ENCODE measurements around the gene CLDN24.

Gene CLDN24

DNA sequence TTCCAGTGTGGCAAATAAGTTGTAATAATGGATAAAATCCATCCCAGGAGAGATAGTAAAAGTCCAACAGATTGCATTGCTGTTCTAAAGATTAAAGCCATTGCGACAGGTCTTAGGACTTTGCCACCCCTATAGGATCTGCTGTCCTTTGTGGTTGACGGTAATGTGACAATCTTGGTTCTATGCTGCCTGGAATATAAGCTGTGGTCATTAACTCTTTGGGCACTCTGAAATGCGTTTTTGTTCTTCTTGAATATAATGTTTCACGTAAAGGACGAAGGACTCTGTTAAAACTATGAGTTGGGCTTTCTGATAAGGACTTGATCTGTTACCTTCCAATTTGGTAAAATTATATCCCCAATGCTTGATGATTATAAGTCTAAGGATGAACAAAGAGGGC is at the start of gene CLDN24:
Gene CLDN24 (minus strand): TSS at position 101 of the 400 bp plus-strand sequence. CDS start 0 bp downstream, at position 101.
- DNase-seq (ENCODE audit: low read depth, low spot score): no peak

DNA sequence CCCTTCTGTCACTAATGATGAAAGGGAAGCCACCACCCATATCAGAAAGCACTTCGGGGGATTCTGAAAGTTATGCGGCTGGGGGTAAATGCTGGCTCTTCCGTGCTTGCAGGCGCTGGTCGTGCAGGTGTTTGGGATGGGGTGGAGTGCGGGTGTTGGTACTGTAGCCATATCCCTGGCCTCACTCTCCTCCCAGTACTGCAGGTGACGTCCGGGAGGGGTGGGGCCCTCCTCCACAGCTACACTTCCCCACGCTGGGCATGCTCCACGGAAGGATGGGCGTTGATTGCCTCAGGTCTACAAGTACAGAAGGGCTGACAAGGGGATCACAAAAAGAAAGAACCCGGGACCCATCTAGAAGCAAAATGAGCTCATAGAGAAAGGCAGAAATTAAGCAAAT is 48.6 kb upstream of the CLDN24 start:
- DNase-seq (ENCODE audit: low read depth, low spot score): no peak

DNA sequence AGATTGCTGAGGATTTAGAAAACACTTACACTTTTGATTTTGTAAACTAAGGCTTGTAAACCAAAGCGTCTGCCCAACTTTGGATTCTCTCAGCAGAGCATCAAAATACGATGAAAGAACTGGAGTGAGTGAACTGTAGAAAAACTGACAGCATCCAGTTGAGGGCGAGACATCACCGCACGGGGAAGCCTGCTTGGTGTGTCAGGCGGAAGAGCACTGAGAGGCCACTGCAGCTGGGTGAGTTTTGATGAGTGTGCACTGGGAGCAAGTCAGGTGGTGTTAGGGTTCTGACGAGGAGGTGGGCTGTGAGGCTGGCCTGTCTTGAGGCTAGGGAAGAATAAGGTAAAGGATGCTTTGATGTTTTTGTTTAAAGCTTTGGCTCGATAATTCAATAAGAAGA is 46.8 kb upstream of the CLDN24 start:
- DNase-seq (ENCODE audit: low read depth, low spot score): no peak

DNA sequence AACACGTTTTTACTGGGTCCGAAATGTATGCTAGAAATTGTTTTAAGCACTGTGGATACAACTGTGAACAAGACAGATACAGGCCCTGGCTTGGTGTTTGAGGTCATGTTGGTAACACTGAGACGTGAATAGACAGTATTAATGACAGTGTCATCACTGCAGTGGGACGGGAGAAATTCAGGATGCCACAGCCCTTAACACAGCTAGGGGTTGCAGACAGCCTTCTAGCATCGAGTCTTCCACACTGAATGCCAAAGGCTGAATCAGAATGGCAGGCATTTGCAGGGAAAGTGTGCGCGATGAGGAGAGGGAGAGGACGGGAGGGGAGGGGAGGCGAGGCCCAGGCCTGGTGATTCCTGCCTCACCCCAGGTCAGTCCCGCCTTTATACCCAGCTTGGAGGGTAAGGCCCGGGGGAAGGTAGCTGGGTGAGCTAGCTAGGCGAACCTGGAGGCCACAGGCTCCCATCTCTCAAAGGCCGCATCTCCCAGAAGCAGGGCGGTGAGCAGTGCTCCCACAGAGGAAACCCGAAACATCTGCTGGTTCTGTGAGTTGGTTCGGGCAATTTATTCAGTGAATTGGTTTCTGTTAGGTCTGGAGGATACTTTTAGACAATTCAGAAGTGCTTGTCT is 44.1 kb upstream of the CLDN24 start:
- DNase-seq (ENCODE audit: low read depth, low spot score): no peak

DNA sequence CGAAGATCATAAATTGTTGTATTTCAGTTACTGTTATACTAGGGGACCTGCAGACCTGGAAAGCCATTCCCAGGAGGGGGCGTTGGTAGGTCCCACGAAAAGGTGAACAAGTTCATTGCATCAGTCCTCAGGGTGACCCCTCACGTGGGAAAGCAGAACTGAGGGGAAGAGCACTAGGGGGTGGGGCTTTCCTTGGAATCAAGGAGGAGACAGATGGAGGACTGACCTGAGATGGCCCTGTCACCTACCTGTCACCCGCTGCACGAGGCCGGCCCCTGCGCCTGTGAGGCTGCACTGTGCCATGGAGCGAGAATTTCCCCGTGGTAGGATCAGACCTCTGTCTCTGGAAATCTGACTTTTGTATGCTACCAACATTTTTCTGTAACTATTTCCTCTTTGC is 41.8 kb upstream of the CLDN24 start:
- DNase-seq (ENCODE audit: low read depth, low spot score): no peak

DNA sequence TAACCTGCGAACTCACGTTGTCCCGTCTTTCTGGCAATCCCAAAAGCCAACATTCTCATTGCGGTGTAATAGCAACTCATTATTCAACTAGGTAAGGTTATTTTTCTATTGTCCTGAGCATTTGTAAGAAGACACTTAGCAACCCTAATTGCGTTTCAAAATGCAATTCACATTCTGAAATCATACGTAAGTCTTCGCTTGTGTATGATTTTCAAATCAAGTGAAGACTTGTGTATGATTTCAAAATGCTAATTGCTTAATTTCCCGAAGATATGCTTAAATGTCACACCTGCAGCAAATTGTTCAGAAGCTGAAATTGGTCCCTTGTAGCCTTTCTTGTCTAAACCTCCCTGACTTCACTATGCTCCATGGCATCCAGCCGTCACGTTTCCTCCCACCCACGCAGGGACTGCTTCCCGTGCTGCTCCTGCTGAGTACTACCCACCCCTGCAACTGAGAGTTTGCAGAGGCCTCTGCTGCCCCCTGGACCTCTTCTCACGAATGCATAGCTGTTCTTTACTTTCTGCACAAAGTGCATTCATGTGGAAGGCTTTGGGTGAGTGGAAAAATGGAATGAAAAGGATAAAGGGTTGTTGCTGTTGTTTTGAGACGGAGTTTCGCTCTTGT is 40.8 kb upstream of the CLDN24 start:
- DNase-seq (ENCODE audit: low read depth, low spot score): no peak

DNA sequence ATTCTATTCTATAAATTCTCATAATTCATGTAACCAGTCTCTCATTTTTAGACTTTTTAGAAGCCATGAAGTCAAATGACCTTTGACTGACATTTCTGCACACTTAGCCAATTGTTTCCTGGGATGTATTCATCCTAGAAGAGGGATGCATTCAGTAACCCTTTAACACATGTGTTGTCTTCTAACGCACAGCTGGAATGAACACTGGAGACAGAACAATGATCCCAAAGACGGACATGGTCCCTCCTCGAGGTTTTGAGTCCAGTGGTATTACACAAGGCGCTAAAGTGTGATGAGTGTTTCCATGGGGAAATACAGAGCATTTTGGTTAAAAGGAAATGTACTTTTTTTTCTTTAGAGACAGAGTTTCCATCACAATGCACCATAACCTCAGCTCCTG is 39.8 kb upstream of the CLDN24 start:
- DNase-seq (ENCODE audit: low read depth, low spot score): no peak

DNA sequence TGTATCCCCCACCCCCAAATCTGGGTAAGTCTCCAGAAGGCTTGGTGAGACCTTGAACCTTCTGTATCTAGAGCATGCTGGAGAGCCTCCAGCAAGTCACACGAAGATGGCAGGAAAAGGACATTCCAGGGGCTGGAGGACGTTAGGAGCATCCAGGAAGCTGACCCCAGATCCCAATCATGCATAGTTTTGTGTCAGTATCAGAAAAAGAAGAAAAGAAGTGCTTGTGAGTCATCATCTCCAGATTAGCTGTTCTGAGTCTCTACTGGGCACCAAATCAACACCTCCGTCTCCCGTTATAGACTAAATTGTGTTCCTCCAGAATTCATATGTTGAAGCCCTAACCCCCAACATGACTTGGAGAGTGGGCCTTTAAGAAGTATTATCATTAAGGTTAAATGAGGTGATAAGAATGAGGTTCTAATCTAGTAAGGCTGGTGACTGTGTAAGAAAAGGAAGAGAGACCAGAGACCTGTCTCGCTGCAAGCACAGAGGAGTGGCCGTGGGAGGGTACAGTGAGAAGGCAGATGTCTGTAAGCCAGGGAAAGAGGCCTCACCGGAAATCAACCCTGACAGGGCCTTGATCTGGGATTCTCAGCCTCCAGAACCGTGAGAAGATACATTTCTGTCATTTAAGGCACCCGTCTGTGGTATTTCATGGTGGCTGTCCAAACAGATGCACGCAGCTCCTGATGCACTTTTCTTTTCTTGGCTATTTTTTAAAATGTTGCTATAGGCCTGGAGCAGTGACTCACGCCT is 38.1 kb upstream of the CLDN24 start:
- DNase-seq (ENCODE audit: low read depth, low spot score): no peak

DNA sequence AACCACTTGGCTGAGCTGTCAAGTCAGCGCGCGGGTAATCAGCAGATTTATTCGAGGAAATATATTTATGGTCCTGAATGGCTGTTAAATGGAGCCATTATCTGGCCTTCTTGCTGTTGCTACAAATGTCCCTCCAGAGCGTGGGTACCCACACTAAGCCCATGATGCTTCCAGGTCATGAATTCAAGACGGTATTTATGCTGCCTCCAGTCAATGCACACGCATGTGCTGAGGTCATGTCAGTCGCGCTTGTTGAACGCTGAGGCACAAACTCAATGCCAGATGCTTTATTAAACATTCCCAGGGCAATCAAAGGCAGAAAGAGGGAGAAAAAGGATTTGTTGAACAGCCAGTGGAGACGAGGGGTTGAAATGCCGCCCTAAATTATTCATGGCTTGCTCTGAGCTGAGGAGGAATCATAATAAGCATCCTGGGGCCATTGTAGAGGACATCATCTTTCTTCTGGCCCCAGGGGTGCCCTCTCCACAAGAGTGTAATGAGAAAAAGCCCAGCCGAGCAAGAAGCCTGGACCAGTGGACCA is 36.1 kb upstream of the CLDN24 start:
- DNase-seq (ENCODE audit: low read depth, low spot score): no peak

DNA sequence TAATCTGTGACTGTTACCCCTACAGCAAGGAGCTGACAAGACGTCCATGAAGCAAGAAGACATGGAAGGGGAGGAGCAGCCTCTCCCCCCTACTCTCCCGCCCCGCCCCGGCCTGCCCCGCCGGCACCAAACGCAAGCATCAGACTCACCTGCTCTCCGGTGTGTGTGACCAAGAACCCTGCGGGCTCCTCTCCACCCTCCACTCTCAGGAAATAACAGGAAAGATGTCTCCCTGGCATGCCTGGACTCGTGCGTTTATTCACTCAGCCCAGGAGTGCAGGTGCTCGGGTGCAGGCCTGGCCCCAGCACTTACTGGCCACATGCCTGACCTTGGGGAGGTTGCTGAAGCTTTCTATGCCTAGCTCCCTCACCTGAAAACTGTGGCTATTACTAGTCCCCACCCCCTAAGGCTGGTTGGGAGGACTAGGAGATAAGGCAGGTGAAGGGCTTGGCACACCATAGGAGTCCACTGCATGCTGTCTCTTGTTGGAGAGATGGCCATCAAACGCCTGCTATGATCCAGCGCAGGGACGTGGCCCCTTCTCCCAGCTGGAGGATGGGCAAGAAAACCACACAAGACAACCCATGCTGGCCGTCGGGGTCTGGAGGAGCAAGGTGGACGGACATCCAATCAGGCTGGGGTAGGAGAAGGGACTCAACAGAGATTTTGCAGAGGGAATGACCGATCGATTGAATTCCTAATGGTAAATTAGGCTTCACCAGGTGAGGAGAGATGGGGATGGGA is 34.9 kb upstream of the CLDN24 start:
- no peak for DNase-seq (ENCODE audit: low read depth, low spot score)

DNA sequence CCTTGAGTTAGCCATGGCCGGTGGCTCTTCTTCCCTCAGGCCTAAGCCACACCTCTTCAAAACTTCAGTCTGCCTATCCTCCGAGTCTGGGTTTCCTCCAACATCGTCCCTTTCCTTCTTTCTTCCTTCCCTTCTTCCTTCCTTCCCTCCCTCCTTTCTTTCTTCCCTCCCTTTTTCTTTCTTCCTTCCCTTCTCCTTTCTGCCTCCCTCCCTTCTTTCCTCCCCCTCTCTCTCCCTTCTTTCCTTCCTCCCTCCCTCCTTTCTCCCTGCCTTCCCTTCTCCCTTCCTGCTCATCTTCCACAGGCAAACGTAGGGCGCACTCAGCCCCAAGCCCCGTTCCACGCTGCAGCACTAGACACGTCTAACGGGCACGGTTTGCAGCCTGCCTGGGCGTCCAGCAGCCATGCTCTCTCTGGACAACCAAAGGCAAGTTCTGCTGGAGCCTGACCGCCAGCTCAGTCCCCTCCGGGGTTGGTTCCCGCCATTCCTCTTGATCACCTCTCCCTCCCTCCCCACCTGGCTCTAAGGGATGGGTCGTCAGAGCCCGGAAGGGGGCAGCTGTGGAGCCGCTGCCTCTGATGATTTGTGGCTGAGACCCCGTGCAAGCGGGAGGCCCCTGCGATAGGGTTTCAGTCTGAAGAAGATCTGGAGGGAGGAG is 34.1 kb upstream of the CLDN24 start:
- no peak for DNase-seq (ENCODE audit: low read depth, low spot score)

DNA sequence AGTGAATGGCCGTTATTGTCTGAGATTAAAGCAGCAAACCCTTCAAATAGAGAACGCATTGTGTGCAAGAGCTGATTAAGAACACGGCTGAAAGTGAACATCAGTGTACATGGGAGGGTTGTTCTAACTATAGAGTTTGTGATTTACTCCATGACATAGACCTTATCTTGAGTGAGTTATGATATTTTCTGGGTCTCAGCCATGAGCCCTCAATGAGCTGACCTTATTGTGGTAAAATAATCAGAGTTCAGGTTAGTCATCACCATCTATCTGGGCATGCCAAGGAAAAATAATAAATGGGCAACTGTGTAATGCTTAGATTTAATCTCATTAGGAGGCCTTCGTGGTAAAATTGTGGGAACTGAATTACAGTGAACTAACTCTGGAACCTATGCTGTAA is 33.2 kb upstream of the CLDN24 start:
- DNase-seq (ENCODE audit: low read depth, low spot score): no peak

DNA sequence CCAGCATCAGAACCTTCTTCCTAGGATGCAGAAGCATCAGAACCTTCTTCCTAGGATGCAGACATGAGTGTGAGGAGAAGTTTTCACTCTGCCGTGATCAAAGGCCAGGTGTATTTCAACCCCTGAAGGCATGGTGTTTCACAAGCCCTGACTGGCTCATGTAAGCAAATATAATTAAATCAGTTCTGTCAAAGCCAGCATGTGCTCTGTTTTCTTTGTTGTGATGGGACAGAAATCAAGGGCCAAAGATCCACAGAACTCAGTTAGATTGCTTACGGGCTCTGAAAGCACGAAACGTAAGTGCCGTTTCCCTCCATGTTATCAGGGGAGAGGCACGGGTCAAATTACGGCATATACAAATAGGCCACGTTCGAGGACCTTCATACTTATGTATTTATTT is 32.0 kb upstream of the CLDN24 start:
- no peak for DNase-seq (ENCODE audit: low read depth, low spot score)

DNA sequence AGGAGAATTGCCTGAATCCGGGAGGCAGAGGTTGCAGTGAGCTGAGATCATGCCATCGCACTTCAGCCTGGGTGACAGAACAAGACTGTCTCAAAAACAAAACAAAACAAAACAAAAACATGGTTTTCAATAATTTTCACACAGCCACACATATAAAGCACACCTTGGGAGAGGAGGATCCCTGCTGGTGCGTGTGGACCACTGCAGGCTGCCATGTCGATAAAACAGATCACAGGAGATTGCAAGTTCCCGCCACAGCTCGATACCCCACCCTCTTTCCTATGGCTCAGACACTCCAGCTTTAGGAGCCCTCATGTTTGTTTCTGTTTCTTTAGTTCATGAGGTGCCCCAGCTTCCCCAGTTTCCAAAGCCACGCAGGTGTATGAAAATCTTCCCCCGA is 31.3 kb upstream of the CLDN24 start:
- DNase-seq (ENCODE audit: low read depth, low spot score): no peak

DNA sequence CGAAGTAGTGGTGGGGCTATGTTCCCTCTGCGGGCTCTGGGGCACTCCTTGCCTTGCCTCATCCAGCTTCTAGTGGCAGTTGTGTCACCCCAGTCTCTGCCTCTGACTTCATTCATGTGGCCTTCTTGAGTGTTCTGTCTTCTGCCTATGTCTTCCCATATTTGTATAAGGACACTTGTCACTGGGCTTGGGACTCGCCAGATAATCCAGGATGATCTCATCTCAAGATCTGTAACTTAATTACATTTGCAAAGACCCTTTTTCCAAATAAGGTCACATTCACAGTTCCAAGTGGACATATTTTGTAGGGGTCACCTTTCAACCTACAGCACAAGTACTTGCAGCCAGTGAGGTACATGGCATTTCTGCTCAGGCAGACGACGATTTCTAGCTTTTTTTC is 30.3 kb upstream of the CLDN24 start:
- DNase-seq (ENCODE audit: low read depth, low spot score): no peak

DNA sequence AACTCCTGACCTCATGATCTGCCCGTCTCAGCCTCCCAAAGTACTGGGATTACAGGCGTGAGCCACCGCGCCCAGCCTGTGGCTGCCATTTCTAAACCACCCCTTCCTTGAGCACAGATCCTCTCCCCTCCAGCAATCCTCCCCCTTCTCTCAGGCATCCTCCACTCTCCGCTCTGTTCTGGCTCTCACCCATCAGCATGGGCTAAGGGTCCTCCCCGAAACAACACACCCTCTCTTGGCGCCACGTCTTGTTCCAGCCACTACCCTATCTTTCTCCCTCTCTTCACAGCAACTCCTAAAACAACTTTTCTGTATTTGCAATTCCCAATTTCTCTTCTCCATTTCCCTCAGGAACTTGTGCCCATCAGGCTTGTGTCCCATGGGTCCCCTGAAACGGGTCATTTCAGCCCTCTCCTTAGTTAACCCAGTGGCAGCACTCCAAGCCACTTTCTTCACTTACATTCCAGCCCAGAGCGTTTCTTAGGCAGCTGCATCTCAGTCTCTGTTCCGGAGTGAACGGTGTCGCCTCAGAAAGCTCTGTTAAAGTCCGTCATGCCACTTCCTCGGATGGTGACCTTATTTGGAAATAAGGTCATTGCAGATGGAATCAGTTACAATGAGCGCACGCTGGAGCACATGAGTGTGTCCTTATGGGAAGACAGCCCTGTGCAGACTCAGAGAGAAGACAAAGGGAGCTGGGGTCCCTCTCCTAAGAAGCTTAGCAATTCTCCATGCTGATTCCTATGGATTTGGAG is 28.3 kb upstream of the CLDN24 start:
- DNase-seq (ENCODE audit: low read depth, low spot score): no peak

DNA sequence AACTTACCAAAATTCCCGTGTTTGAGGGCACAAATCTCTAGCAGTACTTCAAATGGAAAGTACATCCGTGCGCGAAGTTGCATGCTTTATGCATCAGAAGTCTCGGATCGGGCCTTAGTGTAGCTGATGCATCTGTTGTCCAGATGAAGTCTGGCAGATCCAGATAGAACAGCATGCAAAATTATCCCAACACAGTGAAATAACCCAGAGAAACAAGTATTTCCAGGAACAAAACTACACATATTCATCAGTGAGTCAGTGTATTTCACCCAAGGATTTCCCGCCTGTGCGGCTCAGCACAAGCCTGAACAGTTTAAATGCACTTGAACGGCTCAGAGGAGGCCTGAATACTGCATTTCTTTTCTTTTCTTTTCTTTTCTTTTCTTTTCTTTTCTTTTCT is 27.4 kb upstream of the CLDN24 start:
- no peak for DNase-seq (ENCODE audit: low read depth, low spot score)

DNA sequence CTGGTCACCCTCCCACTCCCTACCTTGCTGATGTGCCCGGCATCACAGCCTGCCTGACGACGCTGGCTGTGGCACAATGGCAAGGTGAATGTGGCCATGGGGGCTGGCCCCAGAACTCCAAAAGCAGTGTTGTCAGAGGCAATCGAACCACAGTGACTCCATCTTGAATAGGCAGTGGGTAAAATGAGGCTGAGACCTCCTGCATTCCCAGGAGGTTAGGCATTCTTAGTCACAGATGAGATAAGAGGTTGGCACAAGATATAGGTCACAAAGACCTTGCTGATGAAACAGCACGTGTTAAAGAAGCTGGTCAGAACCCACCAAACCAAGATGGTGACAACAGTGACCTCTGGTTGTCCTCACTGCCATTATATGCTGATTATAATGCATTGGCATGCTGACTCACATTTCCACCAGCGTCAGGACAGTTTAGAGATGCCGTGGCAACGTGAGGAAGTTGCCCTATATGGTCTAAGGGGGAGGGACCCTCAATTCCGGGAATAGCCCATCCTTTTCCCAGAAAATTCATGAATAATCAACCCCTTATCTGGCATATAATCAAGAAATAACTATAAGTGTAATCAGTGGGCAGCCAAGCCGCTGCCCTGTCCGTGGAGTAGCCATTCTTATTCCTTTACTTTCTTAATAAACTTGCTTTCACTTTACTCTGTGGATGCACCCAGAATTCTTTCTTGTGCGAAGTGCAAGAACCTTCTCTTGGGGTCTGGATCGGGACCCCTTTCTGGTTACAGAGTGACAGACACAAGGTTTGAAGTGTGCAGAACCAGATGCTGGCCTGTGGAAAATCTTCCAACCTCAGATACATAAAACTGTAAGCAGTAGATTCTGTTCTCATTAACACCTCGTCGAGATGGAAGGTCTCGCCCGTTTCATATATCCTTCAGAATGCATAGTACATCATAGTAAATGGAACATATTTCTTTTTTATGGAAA is 26.8 kb upstream of the CLDN24 start:
- no peak for DNase-seq (ENCODE audit: low read depth, low spot score)

DNA sequence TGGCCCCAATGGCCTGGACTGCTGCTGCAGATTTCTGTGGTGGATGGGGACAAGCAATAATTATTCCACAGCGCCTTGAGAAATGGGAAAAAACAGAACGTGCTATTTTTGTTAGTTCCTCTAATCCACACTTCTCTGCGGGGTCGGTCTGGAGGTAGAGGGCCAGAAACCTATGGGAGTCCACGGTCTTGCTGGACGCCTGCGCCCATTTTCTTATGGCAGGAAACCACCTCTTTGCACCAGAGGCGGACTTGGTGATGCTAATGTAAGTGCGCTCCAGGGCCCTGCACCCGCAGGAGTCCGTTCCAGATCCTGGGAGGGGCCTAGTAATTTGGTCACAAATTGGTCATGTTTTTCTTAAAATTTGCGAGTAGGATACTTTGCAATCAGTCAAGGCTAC is 25.9 kb upstream of the CLDN24 start:
- no peak for DNase-seq (ENCODE audit: low read depth, low spot score)

DNA sequence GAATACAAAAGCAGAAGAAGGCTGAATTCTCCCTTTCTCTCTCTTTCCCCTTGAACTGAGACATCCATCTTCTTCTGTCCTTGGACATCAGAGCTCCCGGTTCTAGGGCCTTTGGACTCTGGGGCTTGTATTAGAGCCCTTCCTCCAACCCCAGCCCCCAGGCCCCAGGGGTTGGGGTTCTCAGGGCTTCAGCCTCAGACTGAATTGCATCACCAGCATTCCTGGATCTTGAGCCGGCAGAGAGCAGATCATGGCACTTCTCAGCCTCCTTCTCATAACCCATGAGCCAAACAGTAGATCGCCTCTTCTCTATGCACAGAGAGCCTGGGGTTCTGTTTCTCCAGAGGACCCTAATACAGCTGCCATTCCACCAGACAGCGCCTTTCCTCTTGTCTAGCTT is 25.3 kb upstream of the CLDN24 start:
- DNase-seq (ENCODE audit: low read depth, low spot score): no peak

All from smooth muscle cell of the brain vasculature (primary cell).